ENCODE results near the gene FLNA.

DNA sequence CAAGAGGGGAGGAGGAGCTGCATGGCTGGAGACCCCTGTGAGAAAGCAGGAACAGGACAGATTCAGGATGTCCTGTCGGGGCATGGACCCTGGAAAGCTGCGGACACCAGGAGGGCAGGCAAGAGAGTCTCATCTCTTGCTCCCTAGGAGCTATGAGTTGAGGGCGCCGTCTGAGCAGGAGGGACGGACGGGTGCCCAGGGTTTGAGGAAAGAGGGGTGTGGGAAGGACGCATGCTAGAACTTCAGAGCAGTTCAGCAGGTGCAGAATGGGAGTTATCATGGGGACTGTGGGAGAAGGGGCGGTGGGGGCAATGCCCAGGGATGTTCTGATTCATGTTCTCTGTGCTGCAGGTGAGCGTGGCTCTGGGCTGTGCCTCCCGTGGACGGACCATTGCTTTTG lies 54.0 kb downstream of the FLNA start:
- TF ChIP-seq, protein P1, sequence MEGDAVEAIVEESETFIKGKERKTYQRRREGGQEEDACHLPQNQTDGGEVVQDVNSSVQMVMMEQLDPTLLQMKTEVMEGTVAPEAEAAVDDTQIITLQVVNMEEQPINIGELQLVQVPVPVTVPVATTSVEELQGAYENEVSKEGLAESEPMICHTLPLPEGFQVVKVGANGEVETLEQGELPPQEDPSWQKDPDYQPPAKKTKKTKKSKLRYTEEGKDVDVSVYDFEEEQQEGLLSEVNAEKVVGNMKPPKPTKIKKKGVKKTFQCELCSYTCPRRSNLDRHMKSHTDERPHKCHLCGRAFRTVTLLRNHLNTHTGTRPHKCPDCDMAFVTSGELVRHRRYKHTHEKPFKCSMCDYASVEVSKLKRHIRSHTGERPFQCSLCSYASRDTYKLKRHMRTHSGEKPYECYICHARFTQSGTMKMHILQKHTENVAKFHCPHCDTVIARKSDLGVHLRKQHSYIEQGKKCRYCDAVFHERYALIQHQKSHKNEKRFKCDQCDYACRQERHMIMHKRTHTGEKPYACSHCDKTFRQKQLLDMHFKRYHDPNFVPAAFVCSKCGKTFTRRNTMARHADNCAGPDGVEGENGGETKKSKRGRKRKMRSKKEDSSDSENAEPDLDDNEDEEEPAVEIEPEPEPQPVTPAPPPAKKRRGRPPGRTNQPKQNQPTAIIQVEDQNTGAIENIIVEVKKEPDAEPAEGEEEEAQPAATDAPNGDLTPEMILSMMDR (IDR thresholded peaks at IDR 0.05), result no peak
- TF ChIP-seq POLR2AphosphoS5 (IDR thresholded peaks at IDR 0.05), result no peak

Measured in breast epithelium (tissue), 3 donors.